Karpas-422 (cell line): ENCODE results near the gene PRPF38A. TPM values are rescaled to one million over a fixed set of nuclear protein-coding genes. Genes with fewer than 3 reads are reported as not detected.

ENCODE experiments used
- total RNA-seq: library from RNA; depleted of rRNA; stranded (reverse); fragments of >200 nt; shearing (Covaris generic); gene quantifications from 2 replicates; pipeline ENCODE4 v1.2.3, GENCODE V29; 2014; ENCODE audit warnings: low replicate concordance; rRNA removed

PRPF38A gene
- total RNA-seq, 1 experiment from 2014 or later: 26.3 TPM

Other genes with a start within 250 kb of the PRPF38A start
- gene CC2D1B, start 38.4 kb upstream of the PRPF38A start, total RNA-seq: 17.4 and 20.1 TPM in 2 replicates
- gene ORC1, start 179 bp upstream of the PRPF38A start, total RNA-seq: 9.9 and 14.6 TPM in 2 replicates
- 53.6 and 97.8 TPM in 2 replicates for gene TUT4, start 148.5 kb downstream of the PRPF38A start, total RNA-seq
- gene GPX7, start 197.8 kb downstream of the PRPF38A start, total RNA-seq: 90.5 and 90.8 TPM in 2 replicates
- not detected in 2 replicates for gene SHISAL2A, start 228.6 kb downstream of the PRPF38A start, total RNA-seq